ENCODE data around the gene FBN2. TPM values are rescaled to one million over a fixed set of nuclear protein-coding genes. Genes with fewer than 3 reads are reported as not detected.

FBN2 gene
- total RNA-seq, 1 experiment from 2014 or later, result 0.42 TPM

GRCh38 chr5:128532127-128532526, 5.9 kb downstream of the FBN2 start (continued):
- TF ChIP-seq POLR2A (IDR thresholded peaks at IDR 0.05; ENCODE audit: borderline replicate concordance, extremely low read depth, insufficient read depth, insufficient read length) (no peak), EGR1 (IDR thresholded peaks at IDR 0.05; ENCODE audit: low read depth) (no peak), POLR2AphosphoS5 (IDR thresholded peaks at IDR 0.05; ENCODE audit: low read depth, low read length) (no peak)

GRCh38 chr5:128528637-128529255, 9.3 kb downstream of the FBN2 start:
- no TSS peak for BruUV-seq (replicated peaks)
- ChIA-PET POLR2A (no interaction called here), RAD21 (ENCODE audit: low non-redundant PET in 1 of 2, low total read pairs in 2 of 2, uncharacterized antibody in 2 of 2, unreplicated experiment in 2 of 2) (no interaction called here), CTCF (no interaction called here)
- no peaks in the 10 kb centered on the region for H3K9me2 ChIP-seq (ENCODE audit: insufficient read depth)
- H3K9me3 ChIP-seq (ENCODE audit: control insufficient read depth in 1 of 2, insufficient read depth in 1 of 2, low read depth in 1 of 2, low read length in 2 of 2), result no peaks in the 10 kb centered on the region
- DNase-seq (ENCODE audit: low read depth, low spot score), result no peak
- no peak overlapping the region for H3K4me2 ChIP-seq (ENCODE audit: low read length)
- no peak for TF ChIP-seq POLR2A (IDR thresholded peaks at IDR 0.05; ENCODE audit: borderline replicate concordance, extremely low read depth, insufficient read depth, insufficient read length)
- TF ChIP-seq MAX (IDR thresholded peaks at IDR 0.05), result no peak
- no peak for TF ChIP-seq REST (IDR thresholded peaks at IDR 0.05; ENCODE audit: low read depth)
- TF ChIP-seq CBX3 (IDR thresholded peaks at IDR 0.05; ENCODE audit: low read depth), result no peak
- TF ChIP-seq POLR2AphosphoS5 (IDR thresholded peaks at IDR 0.05; ENCODE audit: low read depth, low read length), result no peak
- TF ChIP-seq ZFX (IDR thresholded peaks at IDR 0.05), result no peak
- no peak for TF ChIP-seq YY1 (IDR thresholded peaks at IDR 0.05; ENCODE audit: extremely low read depth, insufficient replicate concordance, low read depth, low read length)
- no peaks in the 10 kb centered on the region for H3K4me1 ChIP-seq (ENCODE audit: control insufficient read depth in 1 of 2, insufficient read depth in 2 of 2, low read length in 2 of 2)
- H3K4me3 ChIP-seq (replicated peaks in 1 of 2; ENCODE audit: low read depth in 1 of 2, low read length in 2 of 2), result no peak overlapping the region
- ATAC-seq, result no peak
- H3K9ac ChIP-seq (ENCODE audit: low read length), result no peak overlapping the region
- H2AFZ ChIP-seq (ENCODE audit: low read depth, low read length, poor library complexity, severe bottlenecking), result no peak overlapping the region
- no peaks in the 10 kb centered on the region for H3K36me3 ChIP-seq (ENCODE audit: control insufficient read depth in 1 of 2, insufficient read depth in 2 of 2, low read length in 2 of 2)
- no peaks in the 10 kb centered on the region for H3K27me3 ChIP-seq (ENCODE audit: insufficient read depth, low read length)
- no peak overlapping the region for H3K27ac ChIP-seq (ENCODE audit: low read depth, low read length)
- intact Hi-C loops (cut with micrococcal nuclease), result no loop called here
- H3K79me2 ChIP-seq (ENCODE audit: insufficient read depth, low read length), result no peaks in the 10 kb centered on the region
- H4K20me1 ChIP-seq (ENCODE audit: insufficient read depth), result no peaks in the 10 kb centered on the region
